ENCODE data around the gene AKT3. TPM values are rescaled to one million over a fixed set of nuclear protein-coding genes. Genes with fewer than 3 reads are reported as not detected.

Gene AKT3
- polyA plus RNA-seq, 1 donor (not counting 4 experiments of a cell fraction or from before 2014, with no cell fraction given) = 2.9 TPM

GRCh38 chr1:243844186-243844585, 5.9 kb downstream of the AKT3 start:
- H3K4me3 ChIP-seq (ENCODE audit: control insufficient read depth in 2 of 3, extremely low read depth in 1 of 3, insufficient read depth in 2 of 3, low read depth in 1 of 3, low read length in 3 of 3) = no peak overlapping the region
- peaks cover 20% of the 10 kb centered on the region for H3K27me3 ChIP-seq (ENCODE audit: control insufficient read depth, extremely low read depth, insufficient read depth, low read length)
- TF ChIP-seq EZH2 (IDR thresholded peaks at IDR 0.05; ENCODE audit: low read length) (no peak), CTCF (optimal IDR thresholded peaks at IDR 0.05 in 1 of 3, IDR thresholded peaks at IDR 0.05 in 1 of 3, conservative IDR thresholded peaks at IDR 0.05 in 1 of 3; ENCODE audit: extremely low read depth in 1 of 3, insufficient read depth in 2 of 3, low read length in 3 of 3) (no peak)

DNA sequence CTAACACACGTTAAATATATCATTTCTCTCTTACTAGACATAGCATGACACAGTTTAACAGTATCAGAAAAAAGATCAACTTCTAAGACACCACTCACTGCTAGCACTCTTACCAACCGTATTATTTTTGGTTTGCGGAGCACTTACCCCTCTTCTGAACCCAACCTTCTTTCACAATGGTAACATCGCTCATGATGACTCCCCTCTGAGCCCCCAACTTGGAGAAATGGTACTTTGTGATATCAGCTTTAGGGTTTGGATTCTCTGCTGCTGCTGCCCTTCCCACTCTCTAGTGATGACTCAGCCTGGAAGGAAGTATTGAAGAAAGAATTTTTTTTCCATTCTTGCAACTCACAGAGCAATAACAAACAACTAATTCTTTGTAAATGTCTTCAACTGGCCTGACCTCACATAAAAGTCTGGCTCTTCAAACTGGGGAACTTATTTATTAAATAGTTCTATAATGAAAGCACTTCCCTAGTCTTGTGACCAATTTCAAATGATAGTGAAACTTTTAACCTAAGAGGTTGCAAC, 7.0 kb downstream of the AKT3 start:
- dilution Hi-C loops (cut with MboI; ENCODE audit: extremely low pct_ligation_motif_present, low sequenced_read_pairs) = no loop called here
- Histone ChIP-seq H3K9me1 (ENCODE audit: control insufficient read depth, extremely low read depth, insufficient read depth, low read length) (no peaks in the 10 kb centered on the region), H3K27ac (ENCODE audit: control insufficient read depth, insufficient read depth, low read length) (no peak overlapping the region), H3K79me2 (ENCODE audit: control insufficient read depth, insufficient read depth, low read length) (no peaks in the 10 kb centered on the region), H3K27me3 (ENCODE audit: control insufficient read depth, extremely low read depth, insufficient read depth, low read length) (peaks cover 9% of the 10 kb centered on the region), H4K20me1 (ENCODE audit: control insufficient read depth, extremely low read depth, insufficient read depth, low read length) (no peaks in the 10 kb centered on the region), H3K36me3 (ENCODE audit: control insufficient read depth in 2 of 2, extremely low read depth in 1 of 2, insufficient read depth in 2 of 2, low read length in 2 of 2) (no peaks in the 10 kb centered on the region), H3K9ac (ENCODE audit: control insufficient read depth, extremely low read depth, insufficient read depth, low read length) (no peak overlapping the region), H2AFZ (ENCODE audit: control insufficient read depth, low read length) (no peak overlapping the region), H3K4me3 (ENCODE audit: control insufficient read depth in 2 of 3, extremely low read depth in 1 of 3, insufficient read depth in 2 of 3, low read depth in 1 of 3, low read length in 3 of 3) (no peak overlapping the region), H3K4me2 (ENCODE audit: control insufficient read depth, extremely low read depth, insufficient read depth, low read depth, low read length) (no peak overlapping the region), H3K9me3 (ENCODE audit: control insufficient read depth, low read depth, low read length) (no peaks in the 10 kb centered on the region), H3K4me1 (ENCODE audit: control insufficient read depth, extremely low read depth, insufficient read depth, low read length) (peaks cover 3% of the 10 kb centered on the region)
- TF ChIP-seq CTCF (optimal IDR thresholded peaks at IDR 0.05 in 1 of 3, IDR thresholded peaks at IDR 0.05 in 1 of 3, conservative IDR thresholded peaks at IDR 0.05 in 1 of 3; ENCODE audit: extremely low read depth in 1 of 3, insufficient read depth in 2 of 3, low read length in 3 of 3) (no peak), EZH2 (IDR thresholded peaks at IDR 0.05; ENCODE audit: low read length) (no peak)
- DNase-seq (ENCODE audit: low read depth, low spot score) (no peak), FAIRE-seq (no peak)

More at GRCh38 chr1:243844186-243844585, 5.9 kb downstream of the AKT3 start:
- Histone ChIP-seq H2AFZ (ENCODE audit: control insufficient read depth, low read length) (no peak overlapping the region), H4K20me1 (ENCODE audit: control insufficient read depth, extremely low read depth, insufficient read depth, low read length) (no peaks in the 10 kb centered on the region), H3K79me2 (ENCODE audit: control insufficient read depth, insufficient read depth, low read length) (no peaks in the 10 kb centered on the region), H3K9me1 (ENCODE audit: control insufficient read depth, extremely low read depth, insufficient read depth, low read length) (no peaks in the 10 kb centered on the region), H3K4me2 (ENCODE audit: control insufficient read depth, extremely low read depth, insufficient read depth, low read depth, low read length) (no peak overlapping the region), H3K36me3 (ENCODE audit: control insufficient read depth in 2 of 2, extremely low read depth in 1 of 2, insufficient read depth in 2 of 2, low read length in 2 of 2) (no peaks in the 10 kb centered on the region), H3K27ac (ENCODE audit: control insufficient read depth, insufficient read depth, low read length) (no peak overlapping the region), H3K9ac (ENCODE audit: control insufficient read depth, extremely low read depth, insufficient read depth, low read length) (no peak overlapping the region), H3K4me1 (ENCODE audit: control insufficient read depth, extremely low read depth, insufficient read depth, low read length) (peaks cover 6% of the 10 kb centered on the region), H3K9me3 (ENCODE audit: control insufficient read depth, low read depth, low read length) (no peaks in the 10 kb centered on the region)
- DNase-seq (ENCODE audit: low read depth, low spot score) = no peak
- dilution Hi-C loops (cut with MboI; ENCODE audit: extremely low pct_ligation_motif_present, low sequenced_read_pairs) = no loop called here
- FAIRE-seq = no peak
